Kidney (tissue), 14 donors: ENCODE results near the gene LRTM1. TPM values are rescaled to one million over a fixed set of nuclear protein-coding genes. Genes with fewer than 3 reads are reported as not detected.

Experiments
- DNase-seq, 5 donors: peaks; one replicate each; pipeline ENCODE4 v3.0.0-alpha.2; 2013 to 2020
- FAIRE-seq: peaks from 2 replicates; lab custom pipeline; 2012; peaks lifted over from hg19 to GRCh38; lab: Jason Lieb, UNC
- H3K27ac ChIP-seq, 2 donors: one replicate each; pipeline ENCODE4 v1.7.0; 2013; ENCODE audit warnings: low read depth in 2 of 2, low read length in 2 of 2, inconsistent platforms in 1 of 2
- H3K27me3 ChIP-seq: one replicate; pipeline ENCODE4 v1.7.1; 2013; ENCODE audit warnings: low read length, inconsistent platforms; ENCODE audit not compliant: control insufficient read depth, insufficient read depth
- H3K36me3 ChIP-seq, 3 donors: one replicate each; pipeline versions ENCODE4 v1.7.0 to v1.7.1; 2013; ENCODE audit warnings: low read length in 3 of 3, control low read depth in 1 of 3, inconsistent platforms in 1 of 3; ENCODE audit not compliant: insufficient read depth in 3 of 3, control insufficient read depth in 2 of 3
- H3K4me1 ChIP-seq, 3 donors: one replicate each; pipeline versions ENCODE4 v1.7.0 to v1.7.1; 2013; ENCODE audit warnings: low read length in 3 of 3, inconsistent platforms in 1 of 3, low read depth in 1 of 3; ENCODE audit not compliant: control insufficient read depth in 2 of 3, insufficient read depth in 2 of 3
- H3K4me3 ChIP-seq, 3 donors: one replicate each; pipeline versions ENCODE4 v1.7.0 to v1.8.1; 2013; ENCODE audit warnings: low read length in 3 of 3, control low read depth in 1 of 3, inconsistent platforms in 1 of 3
- H3K9ac ChIP-seq, 3 donors: one replicate each; pipeline versions ENCODE4 v1.7.0 to v1.7.1; 2013; ENCODE audit warnings: low read length in 3 of 3, control low read depth in 1 of 3, inconsistent platforms in 1 of 3
- H3K9me3 ChIP-seq, 3 donors: one replicate each; pipeline versions ENCODE4 v1.7.0 to v1.7.1; 2013; ENCODE audit warnings: low read length in 3 of 3, control low read depth in 1 of 3, inconsistent platforms in 1 of 3; ENCODE audit not compliant: control insufficient read depth in 2 of 3, insufficient read depth in 1 of 3
- intact Hi-C: fragments of 100-400 bp; cut with DNase I; formaldehyde crosslinking; loops from one replicate; pipeline ENCODE4 v1.11.1; 2022
- polyA plus RNA-seq: library from polyadenylated mRNA; stranded (reverse); fragments of 350-450 nt; fragmentation: Illumina TruSeq; extraction: RNeasy Lipid Tissue Mini Kit (QIAGEN cat#74804); gene quantifications from one replicate; pipeline ENCODE4 v1.2.3, GENCODE V29; 2014; ENCODE audit warnings: low read depth, low replicate concordance; ENCODE audit not compliant: insufficient read depth
- total RNA-seq: library from RNA; stranded (reverse); fragmentation: NEBNext Ultra II Directional; extraction: Animal tissue kit (Norgen Biotek cat#: 25700); gene quantifications from one replicate; pipeline ENCODE4 v1.2.1, GENCODE V29; 2021
- TF ChIP-seq, protein P1 (sequence below): IDR thresholded peaks from 3 replicates; pipeline ENCODE4 v1.5.1; 2012; ENCODE audit warnings: mild to moderate bottlenecking, moderate library complexity, borderline replicate concordance; ENCODE audit not compliant: insufficient read depth; ENCODE audit errors: extremely low read depth
- donor health status: control.
- donor health status: control.
- donor health status: control.
- donor health status: control.
- donor health status: control.
- donor health status: DM: yes; HTN: yes; CAD: no.
- donor health status: Normal renal cell carcinoma (clear cell type).

The LRTM1 gene
- total and polyA plus RNA-seq, 2 donors from 2014 or later: not detected

GRCh38 chr3:54914180-54914579 lies 13.7 kb downstream of the LRTM1 start:
- H3K27ac ChIP-seq: no peak overlapping the region
- no peaks in the 10 kb centered on the region for H3K4me1 ChIP-seq
- H3K9ac ChIP-seq: no peak overlapping the region
- peaks cover 0 to 4% (median 3%) of the 10 kb centered on the region in 3 donors for H3K9me3 ChIP-seq
- H3K27me3 ChIP-seq: no peaks in the 10 kb centered on the region
- no peak overlapping the region for H3K4me3 ChIP-seq
- TF ChIP-seq, protein P1, sequence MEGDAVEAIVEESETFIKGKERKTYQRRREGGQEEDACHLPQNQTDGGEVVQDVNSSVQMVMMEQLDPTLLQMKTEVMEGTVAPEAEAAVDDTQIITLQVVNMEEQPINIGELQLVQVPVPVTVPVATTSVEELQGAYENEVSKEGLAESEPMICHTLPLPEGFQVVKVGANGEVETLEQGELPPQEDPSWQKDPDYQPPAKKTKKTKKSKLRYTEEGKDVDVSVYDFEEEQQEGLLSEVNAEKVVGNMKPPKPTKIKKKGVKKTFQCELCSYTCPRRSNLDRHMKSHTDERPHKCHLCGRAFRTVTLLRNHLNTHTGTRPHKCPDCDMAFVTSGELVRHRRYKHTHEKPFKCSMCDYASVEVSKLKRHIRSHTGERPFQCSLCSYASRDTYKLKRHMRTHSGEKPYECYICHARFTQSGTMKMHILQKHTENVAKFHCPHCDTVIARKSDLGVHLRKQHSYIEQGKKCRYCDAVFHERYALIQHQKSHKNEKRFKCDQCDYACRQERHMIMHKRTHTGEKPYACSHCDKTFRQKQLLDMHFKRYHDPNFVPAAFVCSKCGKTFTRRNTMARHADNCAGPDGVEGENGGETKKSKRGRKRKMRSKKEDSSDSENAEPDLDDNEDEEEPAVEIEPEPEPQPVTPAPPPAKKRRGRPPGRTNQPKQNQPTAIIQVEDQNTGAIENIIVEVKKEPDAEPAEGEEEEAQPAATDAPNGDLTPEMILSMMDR: no peak
- no peaks in the 10 kb centered on the region for H3K36me3 ChIP-seq
- FAIRE-seq (no peak), DNase-seq (no peak)
- intact Hi-C loops: no loop called here

DNA sequence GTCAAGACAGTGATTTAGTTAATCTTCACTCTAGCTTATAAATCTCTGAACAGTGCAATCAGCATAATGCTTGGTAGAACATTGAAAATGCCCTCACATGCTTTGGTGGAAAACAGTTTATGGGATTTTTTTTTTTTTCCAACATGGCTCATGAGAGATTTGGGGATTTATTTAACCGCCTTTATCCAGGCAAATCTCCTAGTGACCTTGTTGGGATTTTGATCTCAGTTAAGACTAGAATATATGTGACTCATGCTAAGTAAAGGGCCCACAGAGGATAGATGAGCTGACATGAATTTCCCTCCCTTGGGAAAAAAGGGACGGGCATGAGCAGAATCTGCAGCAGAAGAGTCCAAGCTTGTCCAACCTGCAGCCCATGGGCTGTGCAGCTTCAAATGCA lies 18.7 kb downstream of the LRTM1 start:
- TF ChIP-seq, protein P1: no peak
- Histone ChIP-seq H3K27me3 (no peaks in the 10 kb centered on the region), H3K9me3 (peaks cover 0 to 4% (median 3%) of the 10 kb centered on the region in 3 donors), H3K9ac (no peak overlapping the region), H3K27ac (no peak overlapping the region), H3K4me3 (no peak overlapping the region), H3K4me1 (no peaks in the 10 kb centered on the region), H3K36me3 (no peaks in the 10 kb centered on the region)
- DNase-seq (no peak), FAIRE-seq (no peak)
- intact Hi-C loops: no loop called here

DNA sequence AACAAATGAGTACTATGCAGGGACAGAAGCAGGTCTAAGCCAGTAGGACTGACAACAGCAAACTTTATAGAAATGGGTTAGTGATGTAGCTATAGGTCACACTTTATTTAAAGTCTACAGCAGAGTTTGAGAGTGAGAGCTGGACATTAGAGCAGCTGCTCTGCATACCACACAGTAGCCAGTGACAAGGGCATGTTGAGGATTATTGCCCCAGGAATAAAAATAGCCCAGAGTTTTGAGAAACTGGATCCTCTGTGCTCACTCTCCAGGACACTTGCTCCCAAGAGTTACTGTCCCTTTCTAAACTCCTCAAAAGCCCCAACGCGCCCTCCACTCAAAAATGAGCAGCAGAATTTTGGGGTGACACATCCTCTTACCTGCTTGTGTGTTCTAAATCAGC lies 21.1 kb downstream of the LRTM1 start:
- no peak overlapping the region for H3K27ac ChIP-seq
- FAIRE-seq: no peak
- no peak overlapping the region for H3K9ac ChIP-seq
- intact Hi-C loops: no loop called here
- peaks cover 0 to 2% (median 1%) of the 10 kb centered on the region in 3 donors for H3K9me3 ChIP-seq
- no peak for DNase-seq
- H3K27me3 ChIP-seq: no peaks in the 10 kb centered on the region
- TF ChIP-seq, protein P1: no peak
- no peaks in the 10 kb centered on the region for H3K36me3 ChIP-seq
- H3K4me1 ChIP-seq: no peaks in the 10 kb centered on the region
- no peak overlapping the region for H3K4me3 ChIP-seq

DNA sequence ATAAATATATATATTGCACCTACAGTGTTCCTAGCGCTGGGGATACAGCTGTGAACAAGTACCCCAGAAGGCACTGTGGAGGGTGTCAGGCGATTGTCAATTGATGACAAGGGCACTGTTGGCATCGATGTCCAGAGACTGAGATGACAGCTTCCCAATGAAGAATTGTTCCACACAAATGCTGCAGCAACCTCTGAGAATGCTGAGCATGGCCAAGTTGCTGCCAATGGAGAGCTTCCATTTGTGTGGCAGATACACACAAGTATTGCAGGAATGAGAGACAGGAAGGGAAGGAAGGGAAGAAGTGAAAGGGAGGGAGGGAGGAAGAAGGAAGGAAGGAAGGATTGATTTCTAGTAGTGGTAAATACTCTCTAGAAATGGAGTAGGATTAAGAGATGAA lies 21.9 kb downstream of the LRTM1 start:
- no peak for DNase-seq
- TF ChIP-seq, protein P1: no peak
- Histone ChIP-seq H3K4me3 (no peak overlapping the region), H3K9me3 (no peaks in the 10 kb centered on the region), H3K36me3 (no peaks in the 10 kb centered on the region), H3K27ac (no peak overlapping the region), H3K27me3 (no peaks in the 10 kb centered on the region), H3K9ac (no peak overlapping the region), H3K4me1 (no peaks in the 10 kb centered on the region)
- intact Hi-C loops: no loop called here
- FAIRE-seq: no peak
